ENCODE data around the gene PEX19.

PEX19 gene

GRCh38 chr1:160277330-160277729 is 7.6 kb downstream of the PEX19 start:
- TF ChIP-seq CTCF (IDR thresholded peaks at IDR 0.05; ENCODE audit: extremely low read depth, missing control alignments), result no peak
- no peak for DNase-seq (ENCODE audit: low spot score)

- DNase-seq (ENCODE audit: low spot score), result no peak
- no peak for TF ChIP-seq CTCF (IDR thresholded peaks at IDR 0.05; ENCODE audit: extremely low read depth, missing control alignments)
Measured at GRCh38 chr1:160271025-160271424, 13.9 kb downstream of the PEX19 start.

- DNase-seq (ENCODE audit: low spot score), result no peak
- no peak for TF ChIP-seq CTCF (IDR thresholded peaks at IDR 0.05; ENCODE audit: extremely low read depth, missing control alignments)
Measured at GRCh38 chr1:160267284-160267991, 17.5 kb downstream of the PEX19 start.

- no peak for TF ChIP-seq CTCF (IDR thresholded peaks at IDR 0.05; ENCODE audit: extremely low read depth, missing control alignments)
- DNase-seq (ENCODE audit: low spot score), result no peak
Measured at GRCh38 chr1:160264795-160265307, 20.1 kb downstream of the PEX19 start.

GRCh38 chr1:160261893-160262794 is 22.8 kb downstream of the PEX19 start, which contains the start of gene DCAF8:
Gene DCAF8, minus strand, starts transcription at chr1:160262549. Its CDS starts 18,541 bp downstream, at chr1:160244008.
- TF ChIP-seq CTCF (IDR thresholded peaks at IDR 0.05; ENCODE audit: extremely low read depth, missing control alignments), result no peak
- DNase-seq (ENCODE audit: low spot score), result peak; percentile 92

GRCh38 chr1:160261556-160261892 is 23.4 kb downstream of the PEX19 start:
- peak; percentile 67 for DNase-seq (ENCODE audit: low spot score)
- TF ChIP-seq CTCF (IDR thresholded peaks at IDR 0.05; ENCODE audit: extremely low read depth, missing control alignments), result no peak
